Natural killer cell (primary cell): ENCODE results near the gene NAA10. TPM values are rescaled to one million over a fixed set of nuclear protein-coding genes. Genes with fewer than 3 reads are reported as not detected.

ENCODE experiments used
- ATAC-seq, 3 donors: fragments of 150-1000 bp in 2 of 3; fragments of 200-7000 bp in 1 of 3; cut with Tn5 transposase; 1 replicate in 1 of 3; 2 replicates in 2 of 3; pipeline ENCODE4 v1.10.0; 2021; ENCODE audit warnings: mild to moderate bottlenecking in 2 of 3, moderate library complexity in 2 of 3
- DNase-seq, 2 donors: peaks; one replicate each; pipeline versions ENCODE4 v3.0.0 to v3.0.0-alpha.2; 2013 to 2021; ENCODE audit warnings: mixed read lengths in 1 of 2
- H3K27ac ChIP-seq: one replicate; pipeline ENCODE4 v1.5.1; 2013; ENCODE audit warnings: mild to moderate bottlenecking, low read length
- H3K27me3 ChIP-seq: one replicate; pipeline ENCODE4 v1.6.1; 2013; ENCODE audit warnings: low read length; ENCODE audit not compliant: control insufficient read depth, insufficient read depth
- H3K36me3 ChIP-seq: one replicate; pipeline ENCODE4 v1.6.1; 2013; ENCODE audit warnings: low read length; ENCODE audit not compliant: control insufficient read depth, insufficient read depth
- H3K4me1 ChIP-seq: one replicate; pipeline ENCODE4 v1.6.1; 2013; ENCODE audit warnings: low read length; ENCODE audit not compliant: control insufficient read depth, insufficient read depth
- H3K4me3 ChIP-seq: one replicate; pipeline ENCODE4 v1.5.1; 2013; ENCODE audit warnings: low read length
- H3K9me3 ChIP-seq: one replicate; pipeline ENCODE4 v1.6.1; 2013; ENCODE audit warnings: low read length; ENCODE audit not compliant: control insufficient read depth, insufficient read depth
- H3K27ac Mint-ChIP-seq, 2 donors: one replicate each; pipeline ENCODE4 v1.8.0; 2022; ENCODE audit warnings: mild to moderate bottlenecking in 2 of 2, mixed read lengths in 2 of 2, moderate library complexity in 1 of 2
- H3K27me3 Mint-ChIP-seq, 2 donors: one replicate each; pipeline ENCODE4 v1.8.0; 2022; ENCODE audit warnings: low read depth in 2 of 2, mixed read lengths in 2 of 2
- H3K36me3 Mint-ChIP-seq: one replicate; pipeline ENCODE4 v1.8.0; 2022; ENCODE audit warnings: mixed read lengths
- H3K4me1 Mint-ChIP-seq, 2 donors: one replicate each; pipeline ENCODE4 v1.8.0; 2022; ENCODE audit warnings: mixed read lengths in 2 of 2
- H3K4me3 Mint-ChIP-seq: one replicate; pipeline ENCODE4 v1.8.0; 2022; ENCODE audit warnings: mild to moderate bottlenecking, moderate library complexity, mixed read lengths
- H3K9me3 Mint-ChIP-seq, 2 donors: one replicate each; pipeline ENCODE4 v1.8.0; 2022; ENCODE audit warnings: mixed read lengths in 2 of 2
- WGBS: methylation state at CpG from one replicate; pipeline ENCODE4 v1.1.7; 2013; ENCODE audit warnings: missing lambda C conversion rate; ENCODE audit not compliant: insufficient coverage; 5-methylcytosine and 5-hydroxymethylcytosine counted together
- intact Hi-C: fragments of 100-400 bp; cut with micrococcal nuclease; formaldehyde crosslinking; loops from one replicate; pipeline ENCODE4 v1.14.2; 2022
- total RNA-seq, 4 donors: library from RNA; stranded (reverse); fragments of 120-200 nt in 1 of 4; gene quantifications; one replicate each; pipeline versions ENCODE4 v1.2.3 to v1.2.4, GENCODE V29; 2013 to 2022
- TF ChIP-seq, protein P1 (sequence below): fragments of 200-600 bp; IDR thresholded peaks from one replicate; pipeline ENCODE4 v1.8.0; 2022; ENCODE audit warnings: antibody characterized with exemption

NAA10 gene
- total RNA-seq, 3 donors from 2014 or later (not counting 1 experiment from before 2014, with no cell fraction given), result 63.4 to 82.3 (median 73.1) TPM

DNA sequence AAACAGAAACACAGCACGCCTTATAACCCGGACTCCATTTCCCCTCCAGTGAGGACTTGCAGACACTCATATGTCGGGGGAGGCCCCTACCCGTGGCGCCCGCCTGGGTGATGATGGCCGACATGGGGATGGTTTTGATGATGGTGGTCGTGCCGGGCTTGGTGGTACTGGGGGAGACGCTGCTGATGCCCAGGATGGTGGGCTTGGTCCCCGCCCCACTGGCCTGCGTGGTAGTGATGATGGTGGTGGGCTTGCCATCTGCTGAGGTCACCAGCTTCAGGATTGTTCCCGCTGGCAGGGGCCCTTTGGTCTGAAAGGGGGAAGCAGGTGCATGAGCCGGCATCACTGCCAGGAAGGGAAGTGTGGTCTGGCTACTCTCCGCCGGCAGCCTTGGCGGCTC, 22.4 kb upstream of the NAA10 start:
- Mint-ChIP-seq H3K36me3 (no peaks in the 10 kb centered on the region), H3K9me3 (no peaks in the 10 kb centered on the region), H3K27ac (no peak overlapping the region), H3K27me3 (no peaks in the 10 kb centered on the region), H3K4me3 (no peak overlapping the region), H3K4me1 (no peaks in the 10 kb centered on the region)
- peaks cover 89% of the 10 kb centered on the region for H3K36me3 ChIP-seq
- no peak overlapping the region for H3K27ac ChIP-seq
- DNase-seq (no peak), ATAC-seq (no peak)
- no peaks in the 10 kb centered on the region for H3K9me3 ChIP-seq
- intact Hi-C loops, result no loop called here
- H3K27me3 ChIP-seq, result no peaks in the 10 kb centered on the region
- H3K4me1 ChIP-seq, result peaks cover 10% of the 10 kb centered on the region
- no peak overlapping the region for H3K4me3 ChIP-seq
- WGBS, result 89% methylated on average over 17 of the region's 17 CpGs
- TF ChIP-seq, protein P1, sequence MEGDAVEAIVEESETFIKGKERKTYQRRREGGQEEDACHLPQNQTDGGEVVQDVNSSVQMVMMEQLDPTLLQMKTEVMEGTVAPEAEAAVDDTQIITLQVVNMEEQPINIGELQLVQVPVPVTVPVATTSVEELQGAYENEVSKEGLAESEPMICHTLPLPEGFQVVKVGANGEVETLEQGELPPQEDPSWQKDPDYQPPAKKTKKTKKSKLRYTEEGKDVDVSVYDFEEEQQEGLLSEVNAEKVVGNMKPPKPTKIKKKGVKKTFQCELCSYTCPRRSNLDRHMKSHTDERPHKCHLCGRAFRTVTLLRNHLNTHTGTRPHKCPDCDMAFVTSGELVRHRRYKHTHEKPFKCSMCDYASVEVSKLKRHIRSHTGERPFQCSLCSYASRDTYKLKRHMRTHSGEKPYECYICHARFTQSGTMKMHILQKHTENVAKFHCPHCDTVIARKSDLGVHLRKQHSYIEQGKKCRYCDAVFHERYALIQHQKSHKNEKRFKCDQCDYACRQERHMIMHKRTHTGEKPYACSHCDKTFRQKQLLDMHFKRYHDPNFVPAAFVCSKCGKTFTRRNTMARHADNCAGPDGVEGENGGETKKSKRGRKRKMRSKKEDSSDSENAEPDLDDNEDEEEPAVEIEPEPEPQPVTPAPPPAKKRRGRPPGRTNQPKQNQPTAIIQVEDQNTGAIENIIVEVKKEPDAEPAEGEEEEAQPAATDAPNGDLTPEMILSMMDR, result no peak

DNA sequence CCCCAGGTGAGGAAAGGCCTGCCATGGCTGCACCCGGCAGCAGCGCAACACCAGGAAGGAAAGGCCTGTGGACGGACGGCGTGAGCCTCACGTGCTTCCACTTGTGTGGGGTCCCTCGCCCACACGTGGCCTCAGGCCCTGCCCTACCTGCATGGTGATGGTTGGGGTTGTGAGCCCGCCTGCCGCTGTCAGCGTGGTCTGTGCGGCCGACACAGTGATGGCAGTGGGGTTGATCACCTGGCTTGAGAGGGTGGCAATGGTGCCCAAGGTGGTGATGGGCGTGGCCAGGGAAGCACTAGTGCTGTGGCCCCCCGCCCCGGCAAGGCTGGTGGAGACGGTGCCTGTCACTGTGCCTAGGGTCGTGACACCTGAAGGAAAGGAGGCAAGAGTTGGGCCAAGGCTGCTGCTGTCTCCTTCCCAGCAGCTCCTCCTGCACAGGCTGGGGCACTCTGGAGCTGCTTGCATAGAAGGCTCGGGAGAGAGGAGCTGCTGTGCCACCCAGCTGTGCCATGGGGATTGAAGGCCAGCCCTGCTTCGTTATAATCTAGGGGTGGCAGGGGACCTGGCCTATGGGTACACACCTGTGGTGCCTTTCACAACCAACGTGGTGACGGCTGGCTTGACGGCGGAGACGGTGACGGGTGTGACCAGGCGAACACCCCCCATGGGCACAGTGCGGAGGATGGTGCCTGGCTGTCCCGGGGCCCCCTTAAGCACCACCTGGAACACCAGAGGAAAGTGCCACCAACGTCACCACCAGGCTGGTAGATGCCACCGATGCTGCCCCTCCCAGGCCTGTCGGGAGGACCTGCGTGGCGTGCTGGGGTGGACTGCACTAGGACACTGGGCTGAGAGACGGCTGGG, 21.4 kb upstream of the NAA10 start:
- no peak for ATAC-seq
- 92% methylated on average over 35 of the region's 35 CpGs for WGBS
- TF ChIP-seq, protein P1, result no peak
- Histone ChIP-seq H3K27ac (no peak overlapping the region), H3K36me3 (peaks cover 89% of the 10 kb centered on the region), H3K4me1 (peaks cover 10% of the 10 kb centered on the region), H3K4me3 (no peak overlapping the region), H3K27me3 (no peaks in the 10 kb centered on the region), H3K9me3 (no peaks in the 10 kb centered on the region)
- intact Hi-C loops, result no loop called here
- H3K4me1 Mint-ChIP-seq, result no peaks in the 10 kb centered on the region
- DNase-seq, result no peak
- H3K27ac Mint-ChIP-seq, result no peak overlapping the region
- H3K27me3 Mint-ChIP-seq, result no peaks in the 10 kb centered on the region
- H3K4me3 Mint-ChIP-seq, result no peak overlapping the region
- H3K9me3 Mint-ChIP-seq, result no peaks in the 10 kb centered on the region
- no peaks in the 10 kb centered on the region for H3K36me3 Mint-ChIP-seq

DNA sequence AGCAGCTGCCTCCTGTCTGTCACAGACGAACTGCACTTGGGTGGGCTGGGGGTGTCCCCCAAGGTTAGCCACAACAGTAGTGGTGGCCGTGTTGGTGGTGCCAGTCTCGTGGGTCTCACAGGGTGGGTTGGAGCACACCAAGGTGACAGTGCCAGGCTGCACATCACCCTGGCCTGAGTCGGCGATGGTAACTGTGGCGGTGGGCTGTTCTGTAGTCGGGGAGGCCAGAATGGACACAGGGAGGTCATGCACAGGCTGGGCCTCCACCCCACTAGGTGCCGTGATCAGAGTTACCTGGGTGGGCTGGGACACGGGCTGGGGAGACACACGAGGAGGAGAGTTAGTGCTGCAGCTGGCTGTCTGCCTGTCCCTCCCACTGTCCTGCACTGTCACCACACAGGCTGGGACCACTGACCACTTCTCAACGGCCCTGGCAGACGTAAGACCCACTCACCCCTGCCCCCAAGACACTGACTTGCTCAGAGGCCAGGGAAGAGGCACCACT, 20.4 kb upstream of the NAA10 start:
- H3K27me3 ChIP-seq, result no peaks in the 10 kb centered on the region
- 89% methylated on average over 10 of the region's 12 CpGs for WGBS
- DNase-seq (no peak), ATAC-seq (no peak)
- H3K4me3 Mint-ChIP-seq, result no peak overlapping the region
- H3K4me1 Mint-ChIP-seq, result no peaks in the 10 kb centered on the region
- H3K36me3 ChIP-seq, result peaks cover 90% of the 10 kb centered on the region
- TF ChIP-seq, protein P1, result no peak
- H3K9me3 Mint-ChIP-seq, result no peaks in the 10 kb centered on the region
- H3K9me3 ChIP-seq, result no peaks in the 10 kb centered on the region
- no peak overlapping the region for H3K4me3 ChIP-seq
- H3K27ac ChIP-seq, result no peak overlapping the region
- peaks cover 10% of the 10 kb centered on the region for H3K4me1 ChIP-seq
- no peak overlapping the region for H3K27ac Mint-ChIP-seq
- intact Hi-C loops, result no loop called here
- H3K36me3 Mint-ChIP-seq, result no peaks in the 10 kb centered on the region
- H3K27me3 Mint-ChIP-seq, result no peaks in the 10 kb centered on the region
